Femur (tissue), 1 donor: ENCODE results near the gene NATD1.
A peak's percentile ranks its signal among the peaks of the same experiment; 100 is the strongest.
"Not testable (repeated sequence)": the region's sequence is repeated elsewhere in the genome, so short reads cannot be mapped to it uniquely, and the experiment has no call there.

Experiments used
- DNase-seq: peaks from one replicate; pipeline ENCODE4 v3.0.0-alpha.2; 2017

Gene NATD1

DNA sequence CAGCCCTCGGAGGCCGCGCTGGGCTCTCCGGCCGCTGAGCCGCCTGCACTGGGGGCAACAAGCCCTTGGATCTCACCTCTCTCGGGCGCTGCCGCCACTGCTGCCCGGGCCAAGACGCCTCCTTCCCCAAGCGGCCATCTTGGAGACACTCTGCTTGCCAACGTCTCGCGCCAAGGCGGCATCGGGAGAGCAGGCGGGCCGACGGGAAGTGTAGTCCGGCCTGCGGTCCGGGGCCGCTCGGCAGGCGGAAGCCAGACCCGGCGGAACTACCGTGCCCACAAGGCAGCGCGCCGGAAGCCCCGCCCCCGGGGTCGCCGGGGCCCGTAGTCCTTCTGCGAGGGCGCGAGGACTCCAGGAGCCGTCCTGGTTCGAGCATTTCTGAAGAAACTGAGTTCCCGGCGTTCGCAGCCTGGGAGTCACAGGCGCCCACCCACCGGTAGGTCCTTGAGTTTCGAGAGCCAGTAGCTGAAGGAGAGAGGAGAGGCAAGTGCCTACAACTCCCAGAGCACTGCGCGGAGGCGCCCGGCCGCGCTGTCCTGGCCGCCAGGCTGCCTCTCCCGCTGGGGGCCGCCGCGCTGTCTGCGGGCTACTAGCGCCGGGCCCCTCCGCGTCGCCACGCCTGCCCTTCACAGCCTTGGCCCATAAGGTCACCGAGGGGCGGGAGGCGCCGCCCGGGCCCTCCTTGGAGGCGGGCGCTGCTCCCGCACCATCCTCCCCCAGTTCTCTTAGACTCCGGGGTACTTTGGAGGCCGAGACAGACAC lies 39.0 kb downstream of the NATD1 start, which contains the start of gene TMEM11:
TSS of gene TMEM11 (minus strand) at position 147 of the 762 bp plus-strand sequence. CDS start at position 138, 9 bp downstream.
- peak; percentile 97 for DNase-seq

- DNase-seq: no peak
Observed at GRCh38 chr17:21213638-21214014, 39.6 kb downstream of the NATD1 start.

DNA sequence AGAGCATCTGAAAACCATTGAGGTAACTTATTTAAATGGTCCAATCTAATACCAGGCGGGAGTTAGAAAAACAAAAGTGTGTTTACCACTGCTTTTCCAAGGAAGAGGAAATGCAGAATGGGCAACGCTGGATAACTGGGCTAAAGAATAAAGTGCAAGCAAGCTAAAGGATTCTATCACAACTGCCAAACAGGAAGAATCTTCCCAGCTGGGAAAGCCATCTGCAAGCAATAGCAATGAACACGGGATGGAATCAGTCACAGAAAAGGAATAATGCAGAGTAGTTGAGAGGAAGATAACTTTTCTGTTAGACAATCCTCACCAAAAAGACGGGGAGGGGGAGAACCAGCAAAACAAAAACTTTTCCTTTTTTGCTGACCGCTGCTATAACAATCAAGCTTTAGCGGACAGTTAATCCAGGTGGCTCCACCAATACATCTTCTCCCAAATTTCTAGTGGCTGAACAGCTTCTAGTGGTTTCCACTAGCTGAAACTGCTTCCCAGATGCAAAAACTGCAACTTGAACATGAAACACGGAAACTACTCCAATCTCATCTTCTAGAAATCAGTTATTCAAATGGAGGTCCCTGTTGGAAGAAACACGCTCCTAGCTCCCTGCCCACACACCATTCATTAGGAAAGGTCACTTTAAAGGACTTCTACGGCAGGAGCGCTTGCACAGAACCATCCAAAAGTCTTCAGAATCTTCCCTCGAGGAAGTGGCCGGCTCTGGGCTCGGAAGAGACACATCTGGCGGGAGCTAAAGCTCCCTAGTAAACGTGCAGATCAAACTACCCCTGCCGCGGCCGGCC lies 40.2 kb downstream of the NATD1 start:
- DNase-seq: no peak

DNA sequence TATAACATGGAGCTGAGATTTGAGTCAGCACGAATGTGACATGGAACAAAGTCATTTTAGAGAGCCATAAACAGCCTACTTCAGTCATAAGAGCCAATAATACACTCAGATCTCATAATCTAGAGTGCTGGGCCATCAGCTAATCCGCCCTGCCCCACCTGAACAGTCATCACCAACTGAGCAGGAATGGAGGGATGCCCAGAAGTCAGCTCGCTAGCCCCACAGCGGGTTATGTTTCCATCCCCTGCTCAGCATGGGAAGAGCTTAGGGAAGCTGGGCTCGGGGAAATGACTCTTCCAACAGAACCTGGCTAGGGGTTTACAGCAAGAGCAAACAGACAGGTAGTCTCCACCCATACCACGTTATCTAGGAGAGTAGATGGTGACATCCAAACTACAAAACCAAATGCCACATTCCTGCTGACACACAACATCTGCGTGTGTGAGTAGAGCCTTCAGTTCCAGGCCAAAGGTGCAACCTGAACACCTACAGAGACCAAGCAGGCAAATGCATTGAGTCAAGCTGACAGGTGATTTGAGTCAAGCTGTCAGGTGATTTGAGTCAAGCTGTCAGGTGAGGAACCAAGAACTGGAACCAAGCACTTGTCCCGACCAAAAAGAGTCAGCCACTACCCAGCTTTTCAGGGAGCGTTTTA lies 41.3 kb downstream of the NATD1 start:
- DNase-seq: no peak

DNA sequence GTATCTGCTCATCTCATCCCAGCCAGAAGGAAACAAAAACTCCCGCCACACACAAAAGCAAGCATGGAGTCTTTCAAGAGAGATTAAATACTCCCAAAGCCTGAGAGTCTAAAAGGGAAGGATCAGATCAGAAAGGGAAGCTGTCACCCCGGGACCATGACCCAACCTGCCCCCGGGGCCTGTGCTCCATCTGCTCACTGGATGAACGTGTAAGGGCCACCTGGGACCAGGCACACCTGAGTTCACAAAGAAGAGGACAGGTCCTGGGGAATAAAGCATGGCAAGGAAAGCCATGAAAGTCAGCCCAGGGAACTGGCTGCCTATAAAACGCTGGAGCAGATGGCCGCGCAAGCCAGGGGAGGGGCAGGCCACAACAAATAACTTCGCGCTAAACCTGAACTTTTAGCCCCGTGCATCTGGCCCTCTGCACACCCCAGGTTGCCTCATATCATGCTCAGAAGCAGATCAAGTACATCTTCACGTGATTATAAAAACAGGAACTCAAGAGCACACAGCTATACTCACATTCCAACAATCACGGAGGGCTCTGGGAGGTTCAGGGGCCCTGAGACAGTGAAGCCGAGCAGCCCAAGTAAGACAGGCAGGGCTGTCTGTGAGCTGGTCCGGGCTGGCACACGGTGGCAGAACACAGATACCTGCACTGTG lies 42.7 kb downstream of the NATD1 start:
- no peak for DNase-seq

GRCh38 chr17:21209511-21210175 lies 43.6 kb downstream of the NATD1 start:
- DNase-seq: no peak

GRCh38 chr17:21208352-21208751 lies 44.9 kb downstream of the NATD1 start:
- no peak for DNase-seq

- peak; percentile 13 for DNase-seq
Observed at GRCh38 chr17:21204935-21205334, 48.3 kb downstream of the NATD1 start.

DNA sequence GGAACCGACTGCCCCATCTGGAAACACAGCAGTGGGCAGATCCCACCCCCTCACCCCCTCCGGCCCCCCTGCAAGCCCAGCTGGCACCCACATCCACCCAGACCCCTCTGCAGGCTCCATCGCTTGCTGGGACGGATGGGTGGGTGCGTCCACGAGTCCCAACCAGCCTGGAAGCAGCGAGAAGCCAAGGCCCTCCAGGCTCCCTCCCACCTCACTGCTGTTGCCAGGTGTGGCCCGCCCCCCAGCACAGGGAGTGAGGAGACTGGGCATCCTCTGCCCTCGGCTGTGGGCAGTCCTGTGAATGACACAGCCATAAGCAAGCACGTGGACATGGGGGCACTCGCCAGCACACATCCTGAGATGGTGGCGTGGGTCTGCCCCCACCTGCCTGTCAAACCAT lies 50.7 kb downstream of the NATD1 start:
- no peak for DNase-seq

DNA sequence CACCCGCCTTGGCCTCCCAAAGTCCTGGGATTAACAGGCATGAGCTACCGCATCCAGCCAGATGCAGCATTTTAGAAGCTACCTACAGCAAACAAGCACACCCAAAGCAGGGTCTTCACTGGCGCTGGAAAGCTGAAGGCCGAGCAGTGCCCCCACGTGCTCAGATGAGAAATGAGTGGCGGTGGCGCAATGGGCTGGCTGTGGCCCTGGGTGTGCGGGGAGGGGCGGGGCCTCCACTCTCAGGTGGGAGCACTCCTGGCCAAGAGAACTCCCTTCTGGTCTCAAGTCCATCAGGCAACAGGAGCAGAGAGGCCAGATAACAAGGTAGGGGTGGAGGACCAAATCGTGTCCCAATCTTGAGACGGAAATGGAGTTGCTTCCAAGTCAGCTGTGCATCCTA lies 51.3 kb downstream of the NATD1 start:
- no peak for DNase-seq

DNA sequence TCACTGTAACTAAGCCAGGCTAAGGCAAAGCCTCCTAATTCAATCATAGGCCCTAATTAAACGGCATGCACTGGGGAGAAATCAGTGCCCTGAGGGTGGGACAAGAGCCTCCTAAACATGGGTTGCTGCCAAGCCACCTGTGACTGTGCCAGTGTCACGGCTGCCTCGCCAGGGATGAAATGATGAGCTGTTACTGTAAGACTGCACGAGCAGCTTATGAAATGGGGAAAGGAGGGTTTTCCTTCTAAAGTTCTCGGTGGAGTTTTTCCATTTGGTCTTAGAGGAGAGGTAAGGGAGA lies 52.0 kb downstream of the NATD1 start:
- DNase-seq: no peak

DNA sequence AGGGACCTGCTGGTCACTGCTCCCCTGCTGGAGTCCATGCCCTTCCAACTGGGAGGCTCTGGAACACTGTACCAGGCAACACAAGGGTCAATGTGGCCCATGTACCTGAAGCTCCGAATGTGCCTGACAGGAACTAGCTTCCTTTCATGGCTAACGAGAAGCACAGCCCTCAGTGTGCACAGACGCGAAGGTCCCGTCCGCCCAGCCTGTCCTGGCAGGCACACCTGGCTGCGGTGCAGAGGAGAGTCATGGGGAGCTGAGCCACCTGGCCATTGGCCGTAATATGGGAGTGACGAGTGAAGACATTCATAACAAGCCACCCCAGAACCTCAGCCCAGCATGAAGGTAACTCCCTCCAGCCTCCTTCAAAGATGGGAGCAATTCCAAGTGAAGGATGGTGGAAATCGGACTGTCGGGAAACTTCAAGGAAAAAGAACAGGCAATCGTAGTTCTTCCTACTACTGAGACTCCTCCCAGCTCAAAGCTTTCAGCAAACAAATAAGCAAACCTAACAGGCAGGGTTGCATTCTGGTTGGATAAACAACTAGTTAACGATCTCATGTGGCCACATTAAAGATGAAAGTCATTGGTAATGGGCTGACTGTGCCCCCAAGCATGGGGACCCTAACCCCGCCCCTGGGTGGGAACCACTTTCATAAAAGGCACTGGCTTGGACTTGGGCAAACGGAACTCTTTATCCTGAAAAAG lies 52.5 kb downstream of the NATD1 start:
- peak; percentile 15 for DNase-seq

- DNase-seq: peak; percentile 10
Observed at GRCh38 chr17:21199856-21200255, 53.4 kb downstream of the NATD1 start.

DNA sequence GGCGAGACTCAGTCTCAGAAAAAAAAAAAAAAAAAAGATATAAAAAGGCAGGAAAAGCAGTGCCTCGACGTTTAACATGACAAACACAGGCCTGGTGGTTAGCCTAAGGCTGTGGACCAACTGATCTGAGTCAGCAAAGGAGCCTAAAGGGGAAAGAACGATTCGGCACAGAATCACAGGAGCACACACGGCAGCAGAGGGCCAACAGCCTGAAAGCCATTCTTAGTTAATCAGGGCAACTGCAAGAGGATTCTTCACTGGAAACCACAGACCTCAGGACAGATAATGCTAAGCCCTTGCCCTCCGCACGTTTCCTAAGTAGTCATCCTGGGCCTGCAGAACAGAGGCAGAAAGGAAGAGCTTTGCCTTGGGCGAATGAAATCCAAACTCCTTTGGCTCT lies 53.9 kb downstream of the NATD1 start:
- peak; percentile 7 for DNase-seq

DNA sequence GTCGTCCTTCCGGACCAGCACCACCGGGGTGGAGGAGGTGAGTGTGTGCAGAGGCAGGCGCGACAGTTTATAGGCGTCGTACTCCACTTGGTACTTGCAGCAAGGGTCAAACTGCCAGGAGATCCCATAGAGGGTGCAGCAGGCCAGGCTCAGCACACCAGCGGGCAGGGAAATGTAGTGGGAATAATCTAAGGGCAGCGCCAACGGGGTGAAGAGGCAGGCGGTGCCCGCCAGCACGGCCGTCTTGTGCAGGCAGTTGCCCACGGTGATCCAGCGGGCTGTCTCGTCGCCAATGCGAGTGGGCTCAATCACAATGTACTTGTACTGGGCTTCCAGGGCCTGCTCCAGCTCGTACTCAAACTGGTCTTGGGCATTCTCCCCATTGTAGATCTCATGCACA lies 54.8 kb downstream of the NATD1 start:
- peak; percentile 9 for DNase-seq

DNA sequence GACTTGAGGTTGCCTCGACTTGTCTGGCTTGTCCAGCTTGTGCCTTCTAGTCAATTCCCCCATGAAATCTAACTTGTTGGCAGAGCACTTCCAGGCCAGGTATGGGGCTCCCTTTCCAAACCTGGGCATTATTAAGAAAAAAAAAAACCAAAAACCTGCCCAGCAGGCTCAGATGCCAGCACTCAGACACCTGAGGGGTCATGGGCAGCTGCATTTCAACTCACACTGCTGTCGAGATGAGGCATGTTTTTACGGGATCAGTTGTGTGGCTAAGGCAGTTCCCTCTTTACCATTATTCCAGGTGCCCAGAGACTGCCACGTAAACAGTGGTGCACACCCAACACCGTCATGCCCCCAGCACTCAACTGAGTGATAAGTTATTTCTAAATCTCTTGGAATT lies 57.1 kb downstream of the NATD1 start:
- DNase-seq: peak; percentile 2

DNA sequence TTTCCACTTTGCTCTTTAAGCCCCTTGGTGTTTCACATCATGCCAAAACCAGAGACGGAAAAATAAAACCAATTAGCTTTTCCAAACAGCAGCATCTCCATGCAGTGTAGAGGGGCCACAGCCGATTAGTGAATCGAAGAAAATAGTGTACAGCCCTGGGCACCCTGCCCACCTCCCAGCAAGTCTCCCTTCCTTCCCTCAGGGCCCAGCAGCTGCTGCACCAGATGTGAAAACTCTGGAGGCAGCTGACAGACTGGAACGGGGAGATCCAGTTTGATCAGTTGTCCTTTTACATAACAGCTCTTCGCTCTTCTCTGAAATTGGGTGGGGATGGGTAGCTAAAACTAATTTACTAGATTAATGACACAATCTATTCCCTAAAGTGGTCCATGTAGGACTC lies 58.5 kb downstream of the NATD1 start:
- DNase-seq: peak; percentile 83

DNA sequence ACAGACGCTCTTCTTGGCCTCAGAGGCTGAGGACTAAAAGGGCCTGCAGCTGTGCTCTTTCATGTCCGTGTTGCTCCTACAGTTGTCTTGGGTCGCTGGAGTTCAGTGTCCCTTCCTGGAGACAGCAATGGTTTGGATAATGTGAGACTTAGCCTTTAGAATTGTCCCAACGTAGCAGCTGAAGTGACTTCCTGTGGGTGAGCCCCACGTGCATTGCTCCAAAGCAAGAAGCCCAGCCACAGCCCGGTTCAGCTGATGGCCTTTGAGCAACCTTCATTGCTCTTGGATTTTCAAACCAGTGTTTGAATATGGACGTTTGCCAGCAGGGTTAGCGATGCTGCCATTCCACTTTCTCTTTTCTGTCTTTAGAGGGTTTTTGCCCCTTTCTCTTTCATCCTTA lies 59.0 kb downstream of the NATD1 start:
- DNase-seq: peak; percentile 44

- DNase-seq: no peak
Observed at GRCh38 chr17:21193031-21193430, 60.2 kb downstream of the NATD1 start.

GRCh38 chr17:21192414-21192813 lies 60.8 kb downstream of the NATD1 start:
- not testable (repeated sequence) for DNase-seq

- DNase-seq: no peak
Observed at GRCh38 chr17:21191698-21192097, 61.5 kb downstream of the NATD1 start.

DNA sequence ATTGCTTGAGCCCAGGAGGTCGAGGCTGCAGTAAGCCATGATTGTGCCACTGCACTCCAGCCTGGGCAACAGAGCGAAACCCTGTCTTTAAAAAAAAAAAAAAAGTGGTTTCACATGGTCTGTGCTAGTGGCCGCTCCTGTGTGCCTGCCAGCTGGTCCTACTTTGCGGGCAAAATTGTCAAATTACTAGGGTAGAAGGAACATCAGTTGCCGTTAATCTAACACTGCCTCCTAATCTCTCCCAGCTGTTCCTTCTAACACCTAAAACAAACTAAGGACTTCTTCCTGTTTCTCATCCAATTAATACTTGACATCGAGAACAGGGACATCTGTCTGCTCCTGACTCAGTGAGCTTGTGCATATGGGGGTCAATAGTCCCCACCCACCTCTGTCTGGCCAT lies 63.1 kb downstream of the NATD1 start:
- DNase-seq: no peak
